Hepatocyte (in vitro differentiated cells): Measurements from ENCODE around the gene RBM15B.

Experiments used
- CTCF ChIP-seq: fragments of 200-600 bp; sonication (generic); IDR thresholded peaks from 2 replicates; pipeline ENCODE4 v1.5.1; 2016; ENCODE audit warnings: antibody characterized with exemption, mild to moderate bottlenecking; ENCODE audit not compliant: poor library complexity
- EZH2phosphoT487 ChIP-seq: fragments of 200-600 bp; sonication (generic); IDR thresholded peaks from one replicate; pipeline ENCODE4 v1.6.1; 2018; ENCODE audit warnings: antibody characterized with exemption, mild to moderate bottlenecking, low read depth, moderate library complexity; ENCODE audit not compliant: unreplicated experiment, severe bottlenecking

GRCh38 chr3:51374456-51374855, 16.6 kb upstream of the RBM15B start:
- TF ChIP-seq CTCF (no peak), EZH2phosphoT487 (no peak)
